Suprapubic skin (tissue), 4 donors: Measurements from ENCODE around the gene OCIAD2.

Experiments
- CTCF ChIP-seq, 2 donors: fragments of 200-600 bp in 1 of 2; fragments of 450-650 bp in 1 of 2; sonication (generic) in 1 of 2; IDR thresholded peaks; one replicate each; pipeline ENCODE4 v1.5.1; 2016 to 2019; ENCODE audit warnings: antibody characterized with exemption in 2 of 2, mild to moderate bottlenecking in 1 of 2, moderate library complexity in 1 of 2
- EP300 ChIP-seq: sonication (generic); formaldehyde crosslinking; IDR thresholded peaks from one replicate; pipeline ENCODE4 v1.6.1; 2017; ENCODE audit warnings: antibody characterized with exemption
- POLR2A ChIP-seq, 2 donors: fragments of 450-650 bp; IDR thresholded peaks; one replicate each; pipeline ENCODE4 v1.6.1; 2017; ENCODE audit warnings: antibody characterized with exemption in 2 of 2, mild to moderate bottlenecking in 2 of 2, moderate library complexity in 2 of 2
- POLR2AphosphoS5 ChIP-seq, 3 donors: sonication (generic); formaldehyde crosslinking; IDR thresholded peaks; one replicate each; pipeline ENCODE4 v1.6.1; 2017; ENCODE audit warnings: antibody characterized with exemption in 3 of 3

GRCh38 chr4:48904541-48905142 lies 1.9 kb downstream of the OCIAD2 start:
- TF ChIP-seq POLR2A (IDR thresholded peaks at IDR 0.05) (no peak), CTCF (IDR thresholded peaks at IDR 0.05) (no peak), POLR2AphosphoS5 (IDR thresholded peaks at IDR 0.05) (no peak), EP300 (no peak)
